K562 (cell line): ENCODE measurements around the gene DDRGK1. TPM values are rescaled to one million over a fixed set of nuclear protein-coding genes. Genes with fewer than 3 reads are reported as not detected.

Experiments used
- MXI1 ChIP-seq: IDR thresholded peaks from 2 replicates; pipeline ENCODE4 v1.6.1; 2011; ENCODE audit warnings: low read depth, mild to moderate bottlenecking, improper control_type of control experiment, low read length
- polyA plus RNA-seq, 8 experiments: library from polyadenylated mRNA; depleted of rRNA in 4 of 8; stranded (reverse) in 5 of 8; unstranded in 3 of 8; fragments of >200 nt; fragmentation: Nextera tagmentation in 2 of 8; fragmentation: Illumina TruSeq in 1 of 8; extraction: Ambion mirVana in 2 of 8; extraction: Trizol in 1 of 8; gene quantifications; 2 replicates each; pipeline versions ENCODE4 v1.2.1 to v1.2.3, GENCODE V29; 2011 to 2014; ENCODE audit warnings: inconsistent platforms in 1 of 8, missing spikeins in 1 of 8
- total RNA-seq, 7 experiments: library from RNA; depleted of rRNA in 6 of 7; stranded (reverse); fragments of >200 nt in 6 of 7; fragmentation: Illumina TruSeq in 2 of 7; extraction: Trizol in 2 of 7; gene quantifications; 2 replicates each; pipeline versions ENCODE4 v1.2.1 to v1.2.3, GENCODE V29; 2011 to 2021; ENCODE audit warnings: low replicate concordance in 1 of 7
- TF ChIP-seq, protein P1 (sequence below): fragments of 450-650 bp; IDR thresholded peaks from 2 replicates; pipeline ENCODE4 v1.6.1; 2016; ENCODE audit warnings: mild to moderate bottlenecking, moderate library complexity

Gene DDRGK1
- total and polyA plus RNA-seq, 9 of the 15 experiments (the other 6 are each of a cell fraction or from before 2014, with no cell fraction given), result 2.3 to 54.4 (median 29.1) TPM

DNA sequence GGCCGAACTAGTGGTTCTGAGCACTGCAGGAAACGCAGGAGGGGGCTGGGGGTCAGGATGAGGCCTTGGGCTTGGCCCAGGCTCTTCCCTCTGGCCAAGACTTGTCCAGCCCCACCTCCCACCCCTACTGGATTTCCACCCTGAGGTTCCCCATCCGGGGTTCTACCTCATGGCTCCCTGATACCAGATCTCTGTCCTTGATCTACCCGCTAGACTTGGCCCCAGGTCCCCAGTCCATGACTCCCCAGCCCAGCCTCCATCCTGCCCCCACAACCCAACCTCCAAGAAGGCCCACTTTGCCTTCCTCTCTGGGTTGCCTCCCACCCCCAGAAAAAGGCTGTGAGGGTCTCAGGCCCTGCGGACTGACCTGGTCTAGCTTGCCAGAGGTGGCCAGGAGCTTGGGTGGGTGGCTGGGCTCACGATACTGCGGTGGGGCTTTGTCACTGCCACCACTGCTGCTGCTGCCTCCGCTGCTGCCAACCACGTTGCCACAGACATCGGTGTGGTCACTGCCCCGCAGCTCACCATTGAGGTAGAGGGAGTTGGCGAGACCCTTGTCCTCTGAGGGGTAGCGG, 38.1 kb downstream of the DDRGK1 start (continued):
- TF ChIP-seq, protein P1, sequence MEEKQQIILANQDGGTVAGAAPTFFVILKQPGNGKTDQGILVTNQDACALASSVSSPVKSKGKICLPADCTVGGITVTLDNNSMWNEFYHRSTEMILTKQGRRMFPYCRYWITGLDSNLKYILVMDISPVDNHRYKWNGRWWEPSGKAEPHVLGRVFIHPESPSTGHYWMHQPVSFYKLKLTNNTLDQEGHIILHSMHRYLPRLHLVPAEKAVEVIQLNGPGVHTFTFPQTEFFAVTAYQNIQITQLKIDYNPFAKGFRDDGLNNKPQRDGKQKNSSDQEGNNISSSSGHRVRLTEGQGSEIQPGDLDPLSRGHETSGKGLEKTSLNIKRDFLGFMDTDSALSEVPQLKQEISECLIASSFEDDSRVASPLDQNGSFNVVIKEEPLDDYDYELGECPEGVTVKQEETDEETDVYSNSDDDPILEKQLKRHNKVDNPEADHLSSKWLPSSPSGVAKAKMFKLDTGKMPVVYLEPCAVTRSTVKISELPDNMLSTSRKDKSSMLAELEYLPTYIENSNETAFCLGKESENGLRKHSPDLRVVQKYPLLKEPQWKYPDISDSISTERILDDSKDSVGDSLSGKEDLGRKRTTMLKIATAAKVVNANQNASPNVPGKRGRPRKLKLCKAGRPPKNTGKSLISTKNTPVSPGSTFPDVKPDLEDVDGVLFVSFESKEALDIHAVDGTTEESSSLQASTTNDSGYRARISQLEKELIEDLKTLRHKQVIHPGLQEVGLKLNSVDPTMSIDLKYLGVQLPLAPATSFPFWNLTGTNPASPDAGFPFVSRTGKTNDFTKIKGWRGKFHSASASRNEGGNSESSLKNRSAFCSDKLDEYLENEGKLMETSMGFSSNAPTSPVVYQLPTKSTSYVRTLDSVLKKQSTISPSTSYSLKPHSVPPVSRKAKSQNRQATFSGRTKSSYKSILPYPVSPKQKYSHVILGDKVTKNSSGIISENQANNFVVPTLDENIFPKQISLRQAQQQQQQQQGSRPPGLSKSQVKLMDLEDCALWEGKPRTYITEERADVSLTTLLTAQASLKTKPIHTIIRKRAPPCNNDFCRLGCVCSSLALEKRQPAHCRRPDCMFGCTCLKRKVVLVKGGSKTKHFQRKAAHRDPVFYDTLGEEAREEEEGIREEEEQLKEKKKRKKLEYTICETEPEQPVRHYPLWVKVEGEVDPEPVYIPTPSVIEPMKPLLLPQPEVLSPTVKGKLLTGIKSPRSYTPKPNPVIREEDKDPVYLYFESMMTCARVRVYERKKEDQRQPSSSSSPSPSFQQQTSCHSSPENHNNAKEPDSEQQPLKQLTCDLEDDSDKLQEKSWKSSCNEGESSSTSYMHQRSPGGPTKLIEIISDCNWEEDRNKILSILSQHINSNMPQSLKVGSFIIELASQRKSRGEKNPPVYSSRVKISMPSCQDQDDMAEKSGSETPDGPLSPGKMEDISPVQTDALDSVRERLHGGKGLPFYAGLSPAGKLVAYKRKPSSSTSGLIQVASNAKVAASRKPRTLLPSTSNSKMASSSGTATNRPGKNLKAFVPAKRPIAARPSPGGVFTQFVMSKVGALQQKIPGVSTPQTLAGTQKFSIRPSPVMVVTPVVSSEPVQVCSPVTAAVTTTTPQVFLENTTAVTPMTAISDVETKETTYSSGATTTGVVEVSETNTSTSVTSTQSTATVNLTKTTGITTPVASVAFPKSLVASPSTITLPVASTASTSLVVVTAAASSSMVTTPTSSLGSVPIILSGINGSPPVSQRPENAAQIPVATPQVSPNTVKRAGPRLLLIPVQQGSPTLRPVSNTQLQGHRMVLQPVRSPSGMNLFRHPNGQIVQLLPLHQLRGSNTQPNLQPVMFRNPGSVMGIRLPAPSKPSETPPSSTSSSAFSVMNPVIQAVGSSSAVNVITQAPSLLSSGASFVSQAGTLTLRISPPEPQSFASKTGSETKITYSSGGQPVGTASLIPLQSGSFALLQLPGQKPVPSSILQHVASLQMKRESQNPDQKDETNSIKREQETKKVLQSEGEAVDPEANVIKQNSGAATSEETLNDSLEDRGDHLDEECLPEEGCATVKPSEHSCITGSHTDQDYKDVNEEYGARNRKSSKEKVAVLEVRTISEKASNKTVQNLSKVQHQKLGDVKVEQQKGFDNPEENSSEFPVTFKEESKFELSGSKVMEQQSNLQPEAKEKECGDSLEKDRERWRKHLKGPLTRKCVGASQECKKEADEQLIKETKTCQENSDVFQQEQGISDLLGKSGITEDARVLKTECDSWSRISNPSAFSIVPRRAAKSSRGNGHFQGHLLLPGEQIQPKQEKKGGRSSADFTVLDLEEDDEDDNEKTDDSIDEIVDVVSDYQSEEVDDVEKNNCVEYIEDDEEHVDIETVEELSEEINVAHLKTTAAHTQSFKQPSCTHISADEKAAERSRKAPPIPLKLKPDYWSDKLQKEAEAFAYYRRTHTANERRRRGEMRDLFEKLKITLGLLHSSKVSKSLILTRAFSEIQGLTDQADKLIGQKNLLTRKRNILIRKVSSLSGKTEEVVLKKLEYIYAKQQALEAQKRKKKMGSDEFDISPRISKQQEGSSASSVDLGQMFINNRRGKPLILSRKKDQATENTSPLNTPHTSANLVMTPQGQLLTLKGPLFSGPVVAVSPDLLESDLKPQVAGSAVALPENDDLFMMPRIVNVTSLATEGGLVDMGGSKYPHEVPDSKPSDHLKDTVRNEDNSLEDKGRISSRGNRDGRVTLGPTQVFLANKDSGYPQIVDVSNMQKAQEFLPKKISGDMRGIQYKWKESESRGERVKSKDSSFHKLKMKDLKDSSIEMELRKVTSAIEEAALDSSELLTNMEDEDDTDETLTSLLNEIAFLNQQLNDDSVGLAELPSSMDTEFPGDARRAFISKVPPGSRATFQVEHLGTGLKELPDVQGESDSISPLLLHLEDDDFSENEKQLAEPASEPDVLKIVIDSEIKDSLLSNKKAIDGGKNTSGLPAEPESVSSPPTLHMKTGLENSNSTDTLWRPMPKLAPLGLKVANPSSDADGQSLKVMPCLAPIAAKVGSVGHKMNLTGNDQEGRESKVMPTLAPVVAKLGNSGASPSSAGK, result no peak
- TF ChIP-seq MXI1, result no peak
- TF ChIP-seq, all 486 proteins: peak for 0
